Stimulated activated CD8-positive, alpha-beta memory T cell treated with anti-CD3 and anti-CD28 coated beads, Interleukin-4, amount 100 ng/mL, for 1 hour (primary cell): ENCODE measurements around the gene STON2.
"Not testable (repeated sequence)": the region's sequence is repeated elsewhere in the genome, so short reads cannot be mapped to it uniquely, and the experiment has no call there.

Experiments used
- DNase-seq, 2 donors: peaks; one replicate each; pipeline ENCODE4 v3.0.0-alpha.2; 2020; ENCODE audit warnings: low read depth in 2 of 2, low spot score in 1 of 2

Gene STON2

DNA sequence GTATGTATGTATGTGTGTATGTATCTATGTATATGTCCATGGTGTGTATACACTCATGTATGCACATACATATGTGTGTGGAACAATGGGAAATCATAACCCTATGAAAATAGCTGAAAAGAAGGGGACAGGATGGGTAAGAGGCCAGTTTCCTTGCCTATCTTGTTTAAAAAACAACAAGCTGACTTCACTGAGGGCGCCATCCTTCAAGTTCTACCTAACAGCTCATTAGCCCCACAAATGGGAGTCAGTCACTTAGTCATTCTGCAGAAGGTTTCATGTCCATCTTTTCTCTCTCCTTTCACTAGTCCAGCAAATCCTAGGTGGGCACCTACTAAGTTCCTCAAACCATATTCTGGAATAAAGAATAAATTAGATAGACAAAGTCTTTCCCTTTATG lies 14.7 kb downstream of the STON2 start:
- no peak for DNase-seq

DNA sequence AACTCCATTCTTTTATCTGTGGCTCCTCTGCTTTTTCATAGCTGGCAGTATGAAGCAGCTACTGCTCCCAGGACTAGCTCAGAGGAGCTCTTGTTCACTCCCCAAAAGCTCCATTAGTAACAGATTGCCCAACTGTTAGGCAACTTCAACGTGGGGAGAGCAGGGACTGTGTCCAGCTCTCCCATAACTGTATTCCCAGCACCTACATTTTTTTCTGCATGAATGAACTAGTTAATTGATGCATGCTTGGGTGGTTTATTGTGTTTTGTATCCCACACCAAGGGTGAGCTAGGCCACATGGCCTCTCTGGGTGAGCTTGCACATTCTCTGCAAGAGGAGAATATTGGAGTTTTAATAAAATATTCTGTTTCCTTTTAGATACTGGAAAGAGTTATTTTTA lies 15.2 kb downstream of the STON2 start:
- no peak for DNase-seq

DNA sequence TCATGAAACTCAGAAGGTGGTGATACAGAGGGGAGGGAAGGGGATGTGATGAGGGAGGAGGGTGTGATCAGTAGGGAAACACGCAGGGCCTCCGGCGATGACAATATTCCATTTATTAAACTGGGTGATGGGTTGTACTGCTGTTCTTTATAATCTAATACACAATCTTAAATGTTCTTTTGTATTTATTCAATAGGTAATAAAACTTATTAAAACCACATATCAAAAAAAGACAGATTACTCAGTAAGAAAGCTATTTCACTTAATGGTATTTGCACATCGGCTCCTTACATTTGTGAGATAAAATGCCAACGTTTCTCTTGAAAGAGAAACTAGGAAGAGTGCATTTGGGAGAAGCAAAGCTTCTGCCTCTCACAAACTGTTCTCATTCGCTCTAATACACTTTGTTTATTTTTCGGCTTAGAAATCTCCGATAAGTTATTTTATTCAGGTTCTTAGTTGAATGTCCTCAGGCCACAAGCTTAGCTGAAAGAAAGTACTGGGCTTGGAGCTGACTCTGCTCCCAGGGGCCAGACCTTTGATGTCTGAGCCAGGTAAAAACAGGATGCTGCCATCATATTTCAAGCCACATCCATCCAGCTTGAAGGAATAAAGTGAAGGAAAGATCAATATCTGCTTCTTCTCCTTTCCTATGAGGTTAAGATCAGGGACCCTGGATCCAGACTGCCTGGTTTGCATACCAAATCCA lies 17.5 kb downstream of the STON2 start:
- DNase-seq, result no peak

DNA sequence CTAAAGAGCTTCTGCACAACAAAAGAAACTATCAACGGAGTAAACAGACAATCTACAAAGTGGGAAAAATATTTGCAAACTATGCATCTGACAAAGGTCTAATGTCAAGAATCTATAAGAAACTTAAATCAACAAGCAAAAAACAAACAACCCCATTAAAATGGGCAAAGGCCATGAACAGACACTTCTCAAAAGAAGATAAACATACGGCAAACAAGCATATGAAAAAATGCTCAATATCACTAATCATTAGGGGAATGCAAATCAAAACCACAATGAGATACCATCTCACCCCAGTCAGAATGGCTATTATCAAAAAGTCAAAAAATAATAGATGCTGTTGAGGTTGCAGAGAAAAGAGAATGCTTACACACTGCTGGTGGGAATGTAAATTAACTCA lies 20.1 kb downstream of the STON2 start:
- DNase-seq, result not testable (repeated sequence)

DNA sequence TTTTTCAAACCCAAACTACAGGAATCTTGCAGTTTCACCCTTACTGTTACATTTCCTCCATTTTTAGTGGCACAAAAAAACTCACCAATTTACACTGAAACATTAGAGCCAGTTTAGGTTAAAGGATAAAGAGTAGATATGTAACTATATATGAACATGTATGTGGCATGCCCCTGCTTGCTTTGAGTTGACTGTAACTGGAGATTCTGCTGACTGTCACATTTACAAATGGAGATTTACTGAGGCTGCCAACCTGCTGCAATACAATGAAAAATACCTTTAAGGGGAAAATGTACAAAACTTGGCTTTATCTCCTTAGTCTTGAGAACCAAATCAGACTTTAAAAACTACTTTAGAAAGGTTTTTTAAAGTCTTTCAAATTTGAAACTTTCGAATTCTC lies 28.3 kb downstream of the STON2 start:
- no peak for DNase-seq

DNA sequence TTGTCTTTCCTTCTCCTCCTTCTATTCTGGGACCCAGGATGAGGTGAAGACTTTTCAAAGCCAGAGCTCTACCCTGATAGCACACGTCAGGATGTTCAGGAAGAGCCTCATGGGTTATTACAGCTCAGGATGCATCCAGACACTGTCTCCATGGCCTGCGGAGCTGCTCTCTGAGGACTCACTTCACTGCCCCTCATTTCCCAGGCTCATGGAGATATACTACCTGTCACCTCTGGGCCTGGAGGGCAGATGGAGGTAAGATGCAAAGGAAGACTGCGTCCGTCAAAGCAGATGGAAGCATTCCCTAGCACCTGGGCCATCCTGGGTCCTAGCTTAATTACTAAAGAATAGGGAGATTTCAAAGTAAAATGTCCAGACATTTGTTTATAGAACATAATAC lies 32.6 kb downstream of the STON2 start:
- no peak for DNase-seq

DNA sequence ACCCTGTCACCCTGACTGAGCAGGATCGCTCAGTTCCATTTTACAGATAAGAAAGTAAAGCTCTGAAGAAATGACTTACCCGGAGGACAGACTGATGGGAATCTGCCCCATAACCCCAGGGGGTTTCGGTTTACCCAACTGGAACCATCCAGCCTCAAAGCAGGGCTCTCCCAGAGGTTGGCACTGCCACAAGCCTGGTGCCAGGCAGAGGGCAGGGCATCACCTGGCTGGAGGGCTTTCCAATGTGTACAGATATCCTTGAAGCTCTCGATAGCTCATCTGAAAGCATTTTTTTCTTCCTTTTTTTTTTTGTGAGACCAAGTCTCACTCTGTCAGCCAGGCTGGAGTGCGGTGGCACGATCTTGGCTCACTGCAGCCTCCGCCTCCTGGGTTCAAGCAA lies 33.2 kb downstream of the STON2 start:
- no peak for DNase-seq

DNA sequence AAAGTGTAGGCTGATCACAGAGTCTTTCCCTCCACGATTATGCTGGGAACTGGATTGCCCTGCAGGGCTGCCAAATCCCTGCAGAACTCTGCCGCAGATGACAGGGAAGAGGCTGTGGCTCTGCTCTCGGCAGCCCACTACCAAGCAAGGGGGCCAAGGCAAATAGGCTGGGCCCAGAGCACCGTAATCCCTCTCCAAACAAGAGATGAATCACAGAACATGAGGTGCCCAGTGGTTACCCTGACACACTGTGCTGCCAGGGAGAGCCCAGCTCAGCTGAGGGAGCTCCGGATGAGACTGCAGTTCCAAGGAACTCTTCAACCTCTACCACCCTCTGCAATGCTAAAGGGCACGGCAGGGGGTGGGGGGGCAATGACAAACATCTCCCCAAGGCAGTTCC lies 33.9 kb downstream of the STON2 start:
- no peak for DNase-seq

DNA sequence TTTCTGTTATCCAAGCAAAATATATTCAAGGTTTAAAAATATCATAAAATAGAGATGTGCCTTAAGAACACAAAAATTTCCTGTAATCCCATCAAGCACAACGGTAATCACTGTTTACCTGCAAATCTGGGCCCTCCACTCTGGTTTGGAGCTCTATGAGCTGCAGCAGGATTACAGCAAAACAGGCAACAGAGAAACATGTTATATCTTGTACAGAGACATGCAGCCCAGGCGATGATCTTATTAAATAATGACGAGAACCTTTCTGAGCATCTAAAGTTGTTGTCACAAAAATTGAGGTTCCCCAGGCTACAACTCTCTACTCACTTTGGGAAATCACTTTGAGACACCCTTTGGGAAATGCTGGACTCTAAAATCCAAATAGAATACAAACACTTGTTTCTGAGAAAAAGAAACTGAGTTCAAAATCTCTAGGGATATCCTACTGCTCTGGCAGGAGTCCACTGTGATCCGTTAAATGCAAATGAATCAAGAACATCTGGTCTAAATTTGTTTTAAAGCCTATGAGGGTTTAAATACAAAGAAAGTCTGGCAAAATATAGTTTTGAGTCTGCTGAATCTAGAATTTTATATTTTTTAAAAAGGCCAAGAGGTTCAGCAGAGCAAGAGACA lies 36.3 kb downstream of the STON2 start:
- no peak for DNase-seq

DNA sequence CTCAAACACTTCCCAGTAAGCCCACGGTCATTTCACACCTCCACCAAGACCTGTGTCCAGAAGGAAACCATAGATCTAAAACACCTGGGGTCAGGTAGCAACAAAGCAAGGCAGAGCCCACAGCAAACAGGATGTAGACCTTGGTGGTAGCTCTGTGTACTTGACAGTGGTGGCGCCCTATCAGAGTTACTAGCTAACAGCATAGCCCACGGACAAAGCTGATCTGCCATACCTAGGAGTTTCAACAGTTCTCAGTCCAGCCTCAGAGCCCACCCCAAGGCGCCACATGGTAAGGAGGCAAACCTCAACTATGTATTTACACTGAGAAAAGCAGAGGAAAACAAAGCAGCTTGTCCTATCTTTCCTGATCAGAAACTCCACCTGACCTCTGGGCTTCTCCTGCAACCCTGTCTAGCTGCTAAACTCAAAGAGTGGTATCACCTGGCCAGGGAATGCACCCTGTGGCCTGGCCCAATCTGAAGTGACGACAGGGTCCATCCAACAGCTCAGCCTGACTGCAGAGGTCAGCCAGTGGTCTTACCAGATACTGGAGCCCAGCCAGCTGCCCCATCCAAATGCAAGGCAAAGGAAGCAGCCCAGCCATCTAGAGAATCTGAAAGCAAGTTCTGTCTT lies 46.3 kb downstream of the STON2 start:
- no peak for DNase-seq

DNA sequence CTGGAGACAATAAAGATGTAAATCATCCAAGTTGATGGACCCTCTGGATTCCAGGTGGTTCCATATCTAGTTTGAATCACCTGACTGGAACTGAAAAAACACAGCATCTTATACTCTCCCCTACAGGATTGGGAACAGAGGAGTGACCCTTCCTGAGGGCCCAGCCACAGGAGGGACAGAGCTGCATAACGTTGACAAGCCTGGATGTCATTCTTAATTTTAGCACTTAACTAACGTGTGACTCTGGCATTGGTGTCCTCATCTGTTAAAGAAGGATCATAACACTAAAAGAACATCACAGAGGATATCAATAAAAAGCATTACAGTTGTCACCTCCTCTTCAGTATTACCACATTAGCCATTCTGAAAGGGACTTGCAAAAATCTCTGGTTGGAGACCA lies 47.7 kb downstream of the STON2 start:
- DNase-seq, result no peak

DNA sequence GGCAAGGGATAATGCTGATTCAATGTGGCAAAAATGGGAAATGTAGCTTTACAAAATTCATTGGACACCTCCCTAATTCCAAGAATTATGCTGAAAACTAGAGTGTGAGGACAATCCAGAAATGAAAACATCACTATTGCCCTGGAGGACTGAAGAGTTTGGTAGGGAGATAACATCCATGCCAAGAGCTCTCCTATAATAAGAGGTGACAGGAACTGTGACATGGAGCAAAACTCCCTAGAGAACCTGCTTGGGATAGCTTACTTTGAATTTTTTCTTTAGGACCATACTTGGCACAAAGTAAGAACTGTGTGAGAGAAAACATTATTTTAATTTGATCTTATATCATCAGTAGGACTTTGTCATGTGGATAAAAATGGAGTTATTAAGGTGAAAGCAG lies 48.9 kb downstream of the STON2 start:
- no peak for DNase-seq

DNA sequence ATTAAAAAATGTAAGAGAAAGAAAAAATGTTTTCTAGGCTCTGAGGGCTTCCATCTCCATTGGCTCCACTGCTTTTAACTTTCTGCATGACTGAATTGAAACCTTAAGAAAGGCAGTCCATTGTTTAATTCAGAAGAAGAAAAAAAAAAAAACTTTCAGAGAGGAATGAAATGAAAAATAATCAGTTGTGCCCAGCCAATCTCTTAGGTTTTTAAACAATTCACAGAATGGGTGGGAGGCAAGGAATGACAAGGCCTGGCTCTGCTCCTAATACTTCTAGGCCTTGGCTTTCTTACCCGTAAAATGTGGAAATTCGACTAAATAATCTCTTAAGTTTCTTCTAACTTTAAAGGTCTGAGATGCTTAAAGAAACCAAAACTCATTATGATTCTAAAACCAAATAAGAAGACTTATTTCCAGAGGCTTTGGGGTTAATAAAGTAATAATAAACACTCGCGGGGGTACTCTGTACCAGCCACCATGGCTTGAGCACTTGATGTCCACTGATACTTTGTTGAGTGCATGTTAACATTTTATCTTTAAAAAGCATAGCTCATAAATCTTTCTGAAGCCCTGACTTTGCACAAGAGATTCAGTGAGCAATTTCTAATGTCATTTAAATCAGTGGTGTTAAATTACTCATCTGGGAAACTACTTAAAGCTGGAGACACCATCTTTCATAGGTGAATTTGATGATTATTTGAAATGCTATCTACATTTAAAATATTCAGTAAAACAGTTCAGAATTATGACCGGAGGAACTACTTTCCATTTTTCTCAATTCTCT lies 49.6 kb downstream of the STON2 start:
- DNase-seq, result no peak

DNA sequence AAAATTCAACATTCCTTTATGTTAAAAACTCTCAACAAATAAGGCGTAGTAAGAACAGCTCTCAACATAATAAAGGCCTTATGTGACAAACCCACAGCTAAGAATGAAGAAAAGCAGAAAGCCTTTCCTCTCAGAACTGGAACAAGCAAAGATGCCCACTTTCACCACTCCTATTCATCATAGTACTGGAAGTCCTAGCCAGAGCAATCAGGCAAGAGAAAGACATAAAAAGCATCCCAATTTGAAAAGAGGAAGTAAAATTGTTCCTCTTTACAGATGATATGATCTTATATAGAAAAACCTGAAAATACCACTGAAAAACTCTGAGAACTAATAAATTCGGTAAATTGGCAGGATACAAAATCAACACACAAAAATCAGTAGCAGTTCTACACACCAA lies 52.1 kb downstream of the STON2 start:
- DNase-seq, result no peak

DNA sequence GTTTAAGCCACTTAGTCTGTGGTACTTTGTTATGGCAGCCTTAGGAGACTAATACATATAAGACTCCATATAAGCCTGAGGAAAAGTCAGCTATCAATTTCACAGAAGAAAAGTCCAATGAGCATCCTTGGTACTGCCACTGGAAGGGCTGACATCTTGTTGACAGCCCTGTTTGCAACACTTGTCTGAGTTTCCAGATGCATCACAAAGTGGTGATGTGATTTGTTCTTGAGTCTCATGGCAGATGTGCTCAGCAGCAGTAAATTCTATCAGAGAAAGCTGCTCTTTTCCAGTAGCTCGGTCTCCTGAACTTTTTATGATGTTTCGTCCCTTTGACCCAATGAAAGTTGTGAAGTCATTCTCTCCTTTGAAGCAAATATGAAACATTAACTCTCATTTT lies 54.3 kb downstream of the STON2 start:
- no peak for DNase-seq

DNA sequence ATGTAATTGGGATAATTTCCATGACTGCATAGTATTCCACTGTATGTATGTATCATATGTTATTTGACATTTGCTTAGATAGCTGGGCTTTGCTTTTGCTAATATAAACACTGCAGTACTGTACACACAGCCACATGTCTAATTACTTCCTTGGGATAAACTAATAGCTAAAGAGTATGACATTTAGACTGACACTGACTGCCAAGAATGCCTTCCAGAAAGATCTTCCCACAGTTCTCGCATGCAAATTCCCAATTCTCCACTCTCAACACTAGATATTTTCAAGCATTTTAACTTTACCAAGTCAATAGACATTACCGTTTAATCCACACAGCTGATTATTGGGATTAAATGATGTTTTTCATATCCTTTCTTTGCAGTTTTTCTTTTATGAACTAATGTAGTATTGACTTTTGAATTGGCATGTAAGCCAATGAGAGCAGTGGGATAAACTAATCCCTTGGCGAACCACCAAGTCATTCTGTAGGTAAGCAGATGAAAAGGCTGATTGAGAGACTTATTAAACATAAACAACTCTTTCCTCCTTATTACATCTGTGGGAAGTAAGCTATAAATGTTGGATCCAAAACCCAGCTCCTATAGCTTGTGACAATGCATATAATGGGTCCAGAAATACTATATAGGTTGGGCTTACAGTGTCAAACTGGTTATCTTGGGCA lies 55.5 kb downstream of the STON2 start:
- no peak for DNase-seq

DNA sequence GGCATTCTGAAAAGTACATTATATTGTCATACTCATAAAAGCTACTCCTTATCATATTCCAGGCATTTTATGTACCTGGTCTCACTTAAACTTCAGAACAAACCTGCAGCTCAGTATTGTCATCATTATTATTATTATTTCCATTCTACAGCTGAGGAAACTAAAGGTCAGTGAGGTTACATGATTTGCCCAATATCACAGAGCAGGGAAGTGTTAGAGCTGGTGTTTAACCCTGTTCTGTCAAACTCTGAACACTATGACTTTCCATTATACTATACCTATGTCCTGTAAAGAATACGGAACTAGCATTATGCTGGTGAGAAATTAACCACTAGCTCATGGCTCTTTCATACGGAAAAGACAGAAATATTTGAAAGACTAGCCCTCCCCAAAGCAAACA lies 56.4 kb downstream of the STON2 start:
- DNase-seq, result no peak

DNA sequence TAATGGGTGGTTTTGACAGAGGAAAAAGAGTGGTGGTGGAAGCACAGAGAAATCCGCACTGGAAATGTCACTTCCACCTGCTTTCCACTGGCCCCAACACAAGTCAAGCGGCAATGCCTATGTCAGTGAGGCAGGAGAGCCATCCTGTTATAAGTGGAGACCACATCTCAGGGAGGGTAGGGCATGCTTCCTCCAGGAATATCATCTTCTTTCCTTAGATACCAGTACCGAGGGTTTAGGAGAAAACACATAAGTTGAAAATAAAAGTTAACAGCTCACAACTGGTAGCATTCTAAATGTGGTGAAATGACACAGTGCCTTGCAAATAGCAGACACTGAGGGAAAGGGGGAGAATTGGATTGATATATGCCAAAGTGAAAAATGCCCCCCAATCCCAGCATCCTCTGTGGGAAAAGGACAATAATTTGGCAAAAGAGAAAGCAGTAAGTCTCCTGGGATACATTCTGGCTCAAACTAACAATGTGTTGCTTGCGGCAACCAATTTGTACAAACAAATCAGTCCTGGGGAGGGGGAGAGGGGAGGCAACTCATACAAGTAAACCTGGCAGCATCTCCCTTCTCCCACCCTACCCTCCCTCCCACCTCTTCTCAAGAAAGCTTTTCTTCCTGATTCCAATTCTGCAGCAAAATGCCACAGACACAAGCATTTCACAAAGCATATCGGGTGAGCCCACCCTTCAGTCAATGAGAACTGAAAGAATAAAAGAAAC lies 57.1 kb downstream of the STON2 start:
- no peak for DNase-seq

DNA sequence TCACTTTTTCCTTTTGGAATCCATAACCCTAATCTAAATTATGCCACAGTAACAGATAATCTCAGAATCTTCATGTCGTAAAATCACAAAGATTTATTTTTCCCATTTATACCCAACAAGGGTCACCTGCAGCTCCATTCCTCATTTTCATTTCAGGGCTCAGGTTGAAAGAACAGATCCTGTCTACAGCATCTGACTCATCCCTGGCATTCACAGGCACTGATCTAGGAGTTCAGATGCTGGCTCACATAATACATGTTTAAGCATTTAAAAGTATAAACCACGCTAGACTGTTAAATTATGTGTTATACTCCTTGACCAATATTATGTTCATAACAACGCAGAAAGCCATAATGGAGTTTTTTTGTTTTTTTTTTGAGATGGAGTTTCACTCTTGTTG lies 58.3 kb downstream of the STON2 start:
- no peak for DNase-seq

DNA sequence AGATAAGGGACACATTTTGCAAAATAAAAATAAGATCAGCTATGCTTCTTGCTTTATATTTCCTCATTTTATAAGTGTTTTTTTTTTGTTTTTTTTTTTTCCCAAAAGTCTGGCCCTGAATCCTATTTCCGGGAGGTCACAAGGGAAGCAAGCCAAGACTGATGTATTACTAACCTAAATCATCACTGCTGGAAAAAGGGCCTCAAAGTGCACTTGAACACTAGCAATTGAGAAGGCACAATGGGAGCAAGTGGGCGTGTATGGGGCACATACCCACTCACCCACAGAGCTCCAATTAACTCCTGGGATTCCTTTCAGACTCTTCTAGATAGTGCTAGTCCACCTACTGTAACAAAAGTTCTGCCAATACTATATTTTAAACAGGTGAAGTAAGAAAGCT lies 58.8 kb downstream of the STON2 start:
- DNase-seq, result no peak

DNA sequence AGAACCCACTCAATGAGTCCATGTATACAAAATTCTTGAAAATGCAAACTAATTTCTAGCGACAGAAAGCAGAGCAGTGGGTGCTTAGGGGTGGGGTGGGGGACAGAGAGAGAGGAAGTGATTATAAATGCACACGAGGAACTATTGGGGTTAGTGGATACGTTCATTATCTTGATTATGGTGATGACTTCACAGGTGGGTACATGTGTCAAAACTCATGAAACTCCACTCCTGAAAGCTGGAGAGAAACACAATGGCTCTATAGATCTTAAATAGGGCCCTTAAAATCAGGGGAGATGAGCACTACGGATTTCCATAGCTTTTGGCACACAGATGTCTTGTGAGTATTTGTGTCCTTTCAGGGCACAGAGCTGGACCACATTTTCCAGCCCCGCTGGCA lies 59.9 kb downstream of the STON2 start:
- no peak for DNase-seq
